ENCODE data around the gene PADI1. TPM values are rescaled to one million over a fixed set of nuclear protein-coding genes. Genes with fewer than 3 reads are reported as not detected.

Gene PADI1
- total RNA-seq, 1 donor from 2014 or later, result not detected

DNA sequence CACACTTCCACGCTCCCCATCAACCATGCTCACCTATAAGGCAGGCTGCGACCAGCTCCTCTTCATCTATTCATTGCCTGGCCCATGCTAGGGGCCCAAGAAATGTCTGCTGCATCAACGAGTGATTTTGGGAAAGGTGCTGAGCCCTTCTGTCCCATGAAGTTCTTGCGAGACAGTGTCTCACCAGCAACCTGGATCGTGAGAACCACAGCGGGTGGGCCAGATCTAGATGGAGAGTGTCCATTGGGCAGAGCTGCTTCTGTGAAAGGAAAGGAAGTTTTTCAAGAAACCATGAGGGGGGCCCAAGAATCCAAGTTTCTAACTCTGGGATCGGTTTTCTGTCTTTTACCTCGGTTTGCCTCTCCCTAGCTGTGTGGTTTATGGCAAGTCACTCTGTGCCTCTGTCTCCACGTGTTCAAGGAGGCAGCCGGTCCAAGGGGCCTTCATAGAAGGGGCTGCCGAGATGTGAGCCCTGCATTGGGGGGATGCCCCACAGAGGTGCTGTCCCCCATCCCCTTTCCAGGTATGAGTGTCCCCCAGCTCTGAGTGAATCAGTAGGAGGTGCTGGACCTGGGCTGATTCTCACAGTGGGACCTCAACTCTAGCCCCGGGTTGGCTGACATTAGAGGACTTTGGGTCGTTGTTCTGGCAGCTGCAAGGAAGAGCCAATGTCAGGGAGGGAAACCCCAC, 8.3 kb upstream of the PADI1 start:
- no peak for DNase-seq (ENCODE audit: low spot score)

- DNase-seq (ENCODE audit: low spot score), result no peak
These were observed 7.2 kb upstream of the PADI1 start for GRCh38 chr1:17197696-17198095.

GRCh38 chr1:17198476-17199258, 6.3 kb upstream of the PADI1 start:
- DNase-seq (ENCODE audit: low spot score), result no peak

DNA sequence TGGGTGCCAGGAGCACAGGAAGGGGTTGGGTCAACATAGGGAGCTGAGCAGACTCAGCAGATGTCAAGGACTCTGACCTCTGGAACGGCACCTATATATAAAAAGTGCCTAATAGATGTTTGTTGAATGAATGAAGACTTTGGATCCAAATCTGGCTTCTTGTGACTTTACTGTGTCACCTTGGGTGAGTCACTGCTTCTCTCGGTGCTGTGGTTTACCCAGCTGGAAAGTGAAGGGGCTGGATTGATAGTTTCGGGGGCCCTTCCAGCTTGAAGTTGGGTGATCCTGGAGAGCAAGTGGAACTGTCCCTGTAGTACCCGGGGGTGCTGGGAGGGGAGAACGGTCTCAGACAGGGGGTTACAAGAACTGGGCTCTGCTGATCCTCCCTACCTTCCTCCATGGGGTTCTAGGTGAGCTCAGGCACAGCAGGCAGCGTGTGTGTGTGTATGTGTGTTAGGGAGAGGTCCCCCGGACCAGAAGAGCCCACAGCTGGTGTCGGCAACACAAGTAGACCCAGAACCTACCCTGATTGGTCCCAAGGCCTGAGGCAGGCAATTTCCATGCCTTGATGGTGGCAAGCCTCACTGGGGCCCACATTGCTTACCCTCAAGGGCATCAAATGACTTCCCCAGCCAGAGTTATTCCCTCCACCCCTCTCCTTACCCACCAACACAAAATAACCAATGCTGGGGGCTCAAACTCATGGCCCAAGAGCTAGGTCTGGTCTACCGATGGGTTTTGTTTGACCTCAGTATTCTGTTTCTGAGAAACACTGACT, 5.5 kb upstream of the PADI1 start:
- DNase-seq (ENCODE audit: low spot score), result no peak

DNA sequence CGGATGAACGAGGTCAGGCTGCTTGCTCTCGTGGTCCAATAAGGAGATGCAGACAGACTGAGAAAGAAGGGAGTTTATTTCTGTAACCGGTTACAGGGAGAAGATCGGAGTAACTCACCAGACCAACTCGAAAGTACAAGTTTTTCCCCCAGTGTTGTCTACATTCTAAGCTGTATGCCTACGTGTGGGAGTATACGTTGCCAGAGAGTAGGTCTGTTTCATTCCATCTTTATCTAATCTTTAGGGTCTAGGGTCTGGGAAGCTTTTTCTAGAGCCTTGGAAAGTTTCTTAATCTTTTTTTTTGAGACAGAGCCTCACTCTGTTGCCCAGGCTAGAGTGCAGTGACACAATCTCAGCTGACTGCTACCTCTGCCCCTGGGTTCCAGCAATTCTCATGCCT, 4.7 kb upstream of the PADI1 start:
- no peak for DNase-seq (ENCODE audit: low spot score)

GRCh38 chr1:17200756-17201155, 4.2 kb upstream of the PADI1 start:
- DNase-seq (ENCODE audit: low spot score), result no peak

GRCh38 chr1:17201201-17202021, 3.5 kb upstream of the PADI1 start:
- DNase-seq (ENCODE audit: low spot score), result no peak

DNA sequence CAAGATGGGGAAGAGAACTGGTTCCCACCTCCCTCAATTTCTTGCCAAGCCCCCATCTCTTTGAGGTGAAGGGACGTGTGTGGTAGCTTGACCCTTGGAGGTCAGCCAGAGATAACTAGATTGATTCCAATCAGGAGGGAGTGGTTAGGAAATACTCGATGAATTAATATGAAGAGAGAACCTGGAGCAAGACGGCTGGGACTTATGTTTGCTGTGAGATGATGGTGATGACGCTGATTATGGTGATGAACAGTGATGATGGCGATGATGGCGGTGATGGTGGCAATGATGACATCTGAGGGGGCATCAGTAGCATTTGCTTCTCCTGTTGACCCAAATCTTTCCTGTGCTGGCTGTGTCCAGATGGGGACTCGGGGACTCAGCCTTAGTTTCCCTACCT, 724 bp downstream of the PADI1 start:
- DNase-seq (ENCODE audit: low spot score), result no peak

DNA sequence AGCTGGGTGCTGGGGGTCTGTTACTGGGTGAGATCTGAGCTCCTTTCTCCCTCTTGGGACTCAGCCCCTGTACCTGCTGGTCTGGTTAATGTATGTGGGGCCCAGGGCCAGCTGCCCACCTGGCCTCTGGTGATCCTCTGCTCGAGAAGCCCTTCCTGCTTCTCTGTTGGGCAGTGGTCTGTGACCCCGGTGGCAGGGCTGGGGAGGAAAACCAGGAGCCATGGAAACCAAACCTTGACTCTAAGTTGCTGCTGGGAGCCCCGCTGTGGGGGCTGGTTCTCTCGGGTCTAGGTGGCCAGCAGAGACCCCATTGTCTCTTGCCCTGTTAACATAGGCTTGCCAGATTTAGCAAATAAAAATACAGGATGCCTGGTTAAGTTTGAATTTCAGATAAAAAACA, 1.3 kb downstream of the PADI1 start:
- DNase-seq (ENCODE audit: low spot score), result no peak

DNA sequence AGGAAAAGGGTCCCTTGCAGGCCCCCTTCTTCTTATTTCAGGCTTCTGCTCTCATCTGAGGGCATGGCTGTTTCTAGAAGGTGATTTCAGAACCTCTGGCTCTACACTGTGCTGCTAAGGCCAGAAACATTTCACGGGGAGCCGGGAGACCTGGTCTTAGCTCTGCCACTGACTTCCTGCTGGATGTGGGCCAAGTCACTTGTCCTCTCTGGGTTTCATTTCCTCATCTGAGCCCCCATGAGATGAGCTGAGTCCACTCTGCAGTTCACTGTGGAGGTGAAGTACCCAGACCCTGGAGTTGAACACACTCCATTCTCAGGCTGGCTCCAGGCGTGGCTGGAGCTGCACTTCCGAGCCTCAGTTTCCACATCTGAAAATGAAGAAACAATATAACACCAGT, 2.1 kb downstream of the PADI1 start:
- peak; percentile 58 for DNase-seq (ENCODE audit: low spot score)

GRCh38 chr1:17207540-17207939, 2.6 kb downstream of the PADI1 start:
- no peak for DNase-seq (ENCODE audit: low spot score)

GRCh38 chr1:17207966-17208418, 3.1 kb downstream of the PADI1 start:
- DNase-seq (ENCODE audit: low spot score), result no peak

DNA sequence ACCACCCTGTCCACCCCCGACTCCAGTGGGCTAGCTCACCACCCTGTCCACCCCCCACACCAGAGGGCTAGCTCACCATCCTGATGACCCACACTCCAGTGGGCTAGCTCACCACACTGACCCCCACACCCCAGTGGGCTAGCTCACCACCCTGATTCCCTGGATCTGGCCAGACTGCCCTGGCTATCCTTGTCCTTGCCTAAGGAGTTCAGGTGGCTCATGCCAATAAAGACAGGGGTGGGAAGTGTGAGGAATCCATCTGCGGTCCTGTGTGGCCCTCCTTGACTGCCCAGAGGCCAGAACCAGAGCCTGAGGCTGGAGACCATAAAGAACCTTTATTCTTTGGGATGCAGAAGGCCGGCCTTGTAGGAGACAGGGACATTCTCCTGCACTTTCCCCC, 3.6 kb downstream of the PADI1 start:
- no peak for DNase-seq (ENCODE audit: low spot score)

GRCh38 chr1:17209430-17209829, 4.5 kb downstream of the PADI1 start:
- DNase-seq (ENCODE audit: low spot score), result no peak

DNA sequence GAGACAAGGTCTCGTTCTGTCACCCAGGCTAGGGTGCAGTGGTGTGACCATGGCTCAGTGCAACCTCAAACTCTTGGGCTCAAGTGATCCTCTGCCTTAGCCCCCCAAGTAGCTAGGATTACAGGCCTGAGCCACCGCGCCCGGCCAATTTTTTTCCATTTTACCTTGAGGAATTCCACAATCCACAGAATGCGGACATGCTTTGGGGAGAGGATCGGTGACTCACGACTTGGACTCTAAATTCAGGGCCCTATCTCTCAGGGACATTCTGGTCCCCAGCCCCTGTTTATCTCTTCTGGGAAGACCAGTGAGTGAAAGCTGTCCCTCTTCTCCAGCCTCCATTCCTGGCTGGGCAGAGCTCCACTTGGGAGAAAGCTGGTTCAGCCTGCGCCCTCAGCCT, 5.2 kb downstream of the PADI1 start:
- DNase-seq (ENCODE audit: low spot score), result no peak

DNA sequence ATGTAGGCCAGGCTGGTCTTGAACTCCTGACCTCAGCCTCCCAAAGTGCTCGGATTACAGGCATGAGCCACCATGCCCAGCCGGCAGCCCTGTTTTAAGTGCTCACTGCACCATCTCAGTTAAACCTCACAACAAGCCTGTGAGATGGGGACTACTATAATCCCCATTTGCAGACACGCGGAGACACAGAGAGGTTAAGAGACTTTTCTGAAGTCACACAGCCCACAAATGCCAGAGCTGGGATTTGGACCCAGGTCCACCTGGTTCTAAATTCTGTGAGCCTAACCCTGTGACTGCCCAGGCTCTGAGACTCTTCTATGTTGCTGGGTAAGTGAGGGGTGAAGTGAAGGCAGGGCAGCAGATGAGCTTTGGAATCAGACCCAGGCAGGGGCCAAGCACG, 6.4 kb downstream of the PADI1 start:
- no peak for DNase-seq (ENCODE audit: low spot score)

DNA sequence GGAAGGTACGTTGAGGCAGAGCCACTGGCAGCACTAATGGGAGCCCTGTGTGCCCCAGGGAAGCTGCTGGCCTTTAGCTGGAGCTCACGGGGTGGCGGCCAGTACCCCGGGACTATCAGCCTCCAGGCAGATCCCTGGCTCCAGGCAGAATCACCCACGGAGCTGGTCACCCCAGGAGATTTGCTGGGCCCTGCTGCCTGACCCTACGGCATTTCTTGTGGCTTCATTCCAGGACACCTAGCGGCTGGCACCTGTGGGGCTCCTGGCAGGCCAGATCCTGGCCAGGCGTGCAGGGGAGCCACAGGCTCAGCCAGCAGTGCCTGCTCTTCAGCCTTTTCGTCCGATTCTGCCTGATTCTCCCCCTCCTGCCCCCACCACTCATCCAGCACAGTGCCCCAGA, 7.1 kb downstream of the PADI1 start:
- DNase-seq (ENCODE audit: low spot score), result no peak

DNA sequence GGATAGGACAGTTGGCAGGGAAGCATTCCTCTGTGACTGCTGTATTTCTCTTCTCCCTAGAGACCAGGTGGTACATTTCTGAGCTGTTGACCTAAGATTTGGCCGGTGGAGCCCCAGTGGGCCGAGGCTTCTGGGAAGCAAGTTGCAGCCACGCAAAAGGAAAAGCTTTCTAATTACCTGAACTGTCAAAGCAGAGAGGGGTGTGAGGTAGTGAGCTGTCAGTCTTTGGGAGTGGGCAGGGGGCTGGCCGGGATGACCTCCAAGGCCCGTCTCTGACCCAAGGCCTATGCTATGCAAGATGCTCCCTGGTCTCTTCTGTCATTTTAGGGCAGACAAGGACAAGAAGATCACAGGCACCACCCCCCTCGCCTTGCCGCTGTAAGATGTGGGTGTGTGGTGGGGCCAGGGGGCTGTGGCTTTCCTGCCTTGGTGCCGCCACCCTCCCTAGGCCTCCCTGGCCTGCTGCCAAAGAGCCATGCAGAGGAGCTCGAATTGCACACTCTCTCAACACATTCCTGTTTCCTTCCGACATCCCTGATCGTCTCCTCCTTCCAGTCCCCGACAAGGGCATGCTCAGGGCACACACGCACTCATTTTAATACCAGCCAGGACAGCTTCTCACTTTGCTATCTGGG, 7.7 kb downstream of the PADI1 start:
- peak; percentile 31 for DNase-seq (ENCODE audit: low spot score)

GRCh38 chr1:17213148-17213781, 8.3 kb downstream of the PADI1 start:
- DNase-seq (ENCODE audit: low spot score), result no peak

DNA sequence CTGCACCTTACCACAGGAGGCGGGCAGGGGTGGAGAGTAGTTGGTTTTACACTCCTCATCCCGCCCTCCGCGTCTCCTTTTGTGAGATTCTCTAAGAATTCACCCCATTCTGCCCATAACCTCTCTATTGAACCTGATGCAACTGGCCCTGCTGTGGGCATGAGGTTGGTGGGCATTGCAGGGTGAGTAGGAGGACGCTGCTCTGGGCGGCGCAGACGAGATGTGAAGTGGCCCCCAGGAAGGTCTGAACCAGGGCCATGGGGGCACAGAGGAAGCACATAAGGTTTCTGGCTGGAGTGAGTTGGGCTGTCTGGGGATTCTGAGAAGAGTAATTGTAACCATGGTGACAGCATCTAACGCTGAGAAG, 8.8 kb downstream of the PADI1 start:
- no peak for DNase-seq (ENCODE audit: low spot score)

All from mucosa of gallbladder (tissue), 1 donor.